NT2/D1 (cell line): Measurements from ENCODE around the gene PEF1.

Experiments
- DNase-seq: peaks from one replicate; pipeline ENCODE4 v3.0.0-alpha.2; 2011; ENCODE audit warnings: low read depth, low spot score
- H3K27me3 ChIP-seq: 2 replicates; pipeline ENCODE4 v1.6.0; 2011; ENCODE audit warnings: mild to moderate bottlenecking; ENCODE audit not compliant: insufficient read length, insufficient read depth
- H3K36me3 ChIP-seq: 2 replicates; pipeline ENCODE4 v1.6.1; 2011; ENCODE audit warnings: mild to moderate bottlenecking, low read length, mixed read lengths; ENCODE audit not compliant: insufficient read depth, insufficient read length
- H3K4me1 ChIP-seq: 2 replicates; pipeline ENCODE4 v1.5.1; 2011; ENCODE audit not compliant: insufficient read depth, insufficient read length
- H3K4me3 ChIP-seq: 2 replicates; pipeline ENCODE4 v1.5.1; 2011; ENCODE audit warnings: low read depth; ENCODE audit not compliant: insufficient read length
- H3K9ac ChIP-seq: 2 replicates; pipeline ENCODE4 v1.6.0; 2011; ENCODE audit warnings: low read depth; ENCODE audit not compliant: insufficient read length
- H3K9me3 ChIP-seq: 2 replicates; pipeline ENCODE4 v1.5.1; 2011; ENCODE audit warnings: mild to moderate bottlenecking, low read length; ENCODE audit not compliant: insufficient read depth
- SUZ12 ChIP-seq: IDR thresholded peaks from 2 replicates; pipeline ENCODE4 v1.6.1; 2011; ENCODE audit not compliant: insufficient read length, insufficient read depth; ENCODE audit errors: extremely low read depth
- YY1 ChIP-seq: IDR thresholded peaks from 2 replicates; pipeline ENCODE4 v1.6.1; 2011; ENCODE audit not compliant: insufficient read length, insufficient read depth
- ZNF274 ChIP-seq: IDR thresholded peaks from 2 replicates; pipeline ENCODE4 v1.6.1; 2011; ENCODE audit warnings: mild to moderate bottlenecking, low read depth, low read length

Gene PEF1

GRCh38 chr1:31602081-31602480 is 42.6 kb downstream of the PEF1 start:
- Histone ChIP-seq H3K4me3 (no peak overlapping the region), H3K9me3 (no peaks in the 10 kb centered on the region), H3K9ac (no peak overlapping the region), H3K27me3 (no peaks in the 10 kb centered on the region), H3K36me3 (no peaks in the 10 kb centered on the region), H3K4me1 (no peaks in the 10 kb centered on the region)
- DNase-seq, result no peak
- TF ChIP-seq YY1 (no peak), ZNF274 (no peak), SUZ12 (no peak)

- Histone ChIP-seq H3K36me3 (no peaks in the 10 kb centered on the region), H3K4me3 (no peak overlapping the region), H3K9ac (no peak overlapping the region), H3K9me3 (no peaks in the 10 kb centered on the region), H3K27me3 (no peaks in the 10 kb centered on the region), H3K4me1 (no peaks in the 10 kb centered on the region)
- TF ChIP-seq ZNF274, result no peak
- no peak for DNase-seq
Measured at GRCh38 chr1:31600641-31601040, 44.0 kb downstream of the PEF1 start.

GRCh38 chr1:31598980-31599379 is 45.7 kb downstream of the PEF1 start:
- no peak overlapping the region for H3K4me3 ChIP-seq
- H3K36me3 ChIP-seq, result no peaks in the 10 kb centered on the region
- H3K4me1 ChIP-seq, result no peaks in the 10 kb centered on the region
- TF ChIP-seq SUZ12 (no peak), YY1 (no peak), ZNF274 (no peak)
- no peak overlapping the region for H3K9ac ChIP-seq
- no peak for DNase-seq
- no peaks in the 10 kb centered on the region for H3K9me3 ChIP-seq
- H3K27me3 ChIP-seq, result no peaks in the 10 kb centered on the region

GRCh38 chr1:31596737-31597097 is 48.0 kb downstream of the PEF1 start:
- Histone ChIP-seq H3K4me3 (no peak overlapping the region), H3K27me3 (no peaks in the 10 kb centered on the region), H3K4me1 (peaks cover 5% of the 10 kb centered on the region), H3K9ac (no peak overlapping the region), H3K9me3 (no peaks in the 10 kb centered on the region), H3K36me3 (no peaks in the 10 kb centered on the region)
- no peak for DNase-seq
- TF ChIP-seq ZNF274, result no peak
- no peak for TF ChIP-seq YY1
- no peak for TF ChIP-seq SUZ12

- DNase-seq, result no peak
- peaks cover 5% of the 10 kb centered on the region for H3K4me1 ChIP-seq
- no peaks in the 10 kb centered on the region for H3K9me3 ChIP-seq
- no peaks in the 10 kb centered on the region for H3K27me3 ChIP-seq
- no peak overlapping the region for H3K4me3 ChIP-seq
- TF ChIP-seq SUZ12 (no peak), YY1 (no peak), ZNF274 (no peak)
- no peaks in the 10 kb centered on the region for H3K36me3 ChIP-seq
- no peak overlapping the region for H3K9ac ChIP-seq
Measured at GRCh38 chr1:31595836-31596736, 48.6 kb downstream of the PEF1 start.

GRCh38 chr1:31593770-31594632 is 50.7 kb downstream of the PEF1 start:
- H3K4me1 ChIP-seq, result peaks cover 5% of the 10 kb centered on the region
- peak; percentile 72 for DNase-seq
- H3K27me3 ChIP-seq, result peaks cover 3% of the 10 kb centered on the region
- no peaks in the 10 kb centered on the region for H3K9me3 ChIP-seq
- H3K9ac ChIP-seq, result no peak overlapping the region
- TF ChIP-seq SUZ12 (no peak), ZNF274 (no peak), YY1 (no peak)
- H3K4me3 ChIP-seq, result no peak overlapping the region
- no peaks in the 10 kb centered on the region for H3K36me3 ChIP-seq

GRCh38 chr1:31593136-31593665 is 51.5 kb downstream of the PEF1 start:
- H3K27me3 ChIP-seq, result peaks cover 3% of the 10 kb centered on the region
- H3K9me3 ChIP-seq, result no peaks in the 10 kb centered on the region
- no peak overlapping the region for H3K9ac ChIP-seq
- H3K36me3 ChIP-seq, result peaks cover 1% of the 10 kb centered on the region
- no peak for DNase-seq
- no peak overlapping the region for H3K4me3 ChIP-seq
- TF ChIP-seq SUZ12 (no peak), ZNF274 (no peak), YY1 (no peak)
- peaks cover 6% of the 10 kb centered on the region for H3K4me1 ChIP-seq
